ENCODE data around the gene CAPN9.
"Not testable (repeated sequence)": the region's sequence is repeated elsewhere in the genome, so short reads cannot be mapped to it uniquely, and the experiment has no call there.

The CAPN9 gene

GRCh38 chr1:230747127-230747730 is at the start of gene CAPN9:
TSS of gene CAPN9 (plus strand) at chr1:230747388. CDS start at chr1:230747497, 109 bp downstream.
- DNase-seq (ENCODE audit: low read depth) = no peak

- no peak for DNase-seq (ENCODE audit: low read depth)
Measured at GRCh38 chr1:230698130-230698529, 49.1 kb upstream of the CAPN9 start.

GRCh38 chr1:230698964-230699363 is 48.2 kb upstream of the CAPN9 start:
- DNase-seq (ENCODE audit: low read depth) = not testable (repeated sequence)

GRCh38 chr1:230699716-230700115 is 47.5 kb upstream of the CAPN9 start:
- no peak for DNase-seq (ENCODE audit: low read depth)

- DNase-seq (ENCODE audit: low read depth) = no peak
Measured at GRCh38 chr1:230700132-230700531, 47.1 kb upstream of the CAPN9 start.

- no peak for DNase-seq (ENCODE audit: low read depth)
Measured at GRCh38 chr1:230701434-230701833, 45.8 kb upstream of the CAPN9 start.

- DNase-seq (ENCODE audit: low read depth) = no peak
Measured at GRCh38 chr1:230701895-230702768, 45.1 kb upstream of the CAPN9 start.

GRCh38 chr1:230702934-230703678 is 44.1 kb upstream of the CAPN9 start:
- no peak for DNase-seq (ENCODE audit: low read depth)

- DNase-seq (ENCODE audit: low read depth) = no peak
Measured at GRCh38 chr1:230703679-230704385, 43.4 kb upstream of the CAPN9 start.

- DNase-seq (ENCODE audit: low read depth) = no peak
Measured at GRCh38 chr1:230704830-230705229, 42.4 kb upstream of the CAPN9 start.

GRCh38 chr1:230705289-230706019 is 41.7 kb upstream of the CAPN9 start:
- DNase-seq (ENCODE audit: low read depth) = no peak

GRCh38 chr1:230706020-230706699 is 41.0 kb upstream of the CAPN9 start:
- no peak for DNase-seq (ENCODE audit: low read depth)

GRCh38 chr1:230706887-230707731 is 40.1 kb upstream of the CAPN9 start:
- DNase-seq (ENCODE audit: low read depth) = no peak

- DNase-seq (ENCODE audit: low read depth) = no peak
Measured at GRCh38 chr1:230707732-230708630, 39.2 kb upstream of the CAPN9 start.

GRCh38 chr1:230708631-230709580 is 38.3 kb upstream of the CAPN9 start:
- DNase-seq (ENCODE audit: low read depth) = no peak

GRCh38 chr1:230709619-230710542 is 37.3 kb upstream of the CAPN9 start:
- DNase-seq (ENCODE audit: low read depth) = no peak

- DNase-seq (ENCODE audit: low read depth) = no peak
Measured at GRCh38 chr1:230710543-230710904, 36.7 kb upstream of the CAPN9 start.
